ENCODE results near the gene MACROD2. TPM values are rescaled to one million over a fixed set of nuclear protein-coding genes. Genes with fewer than 3 reads are reported as not detected.

Gene MACROD2
- total RNA-seq, 1 donor from 2014 or later = 17.1 TPM

- no peak for DNase-seq (ENCODE audit: low spot score)
Observed at GRCh38 chr20:15033269-15033668, 1038.0 kb downstream of the MACROD2 start.

GRCh38 chr20:15033891-15034290 is 1038.6 kb downstream of the MACROD2 start:
- DNase-seq (ENCODE audit: low spot score) = no peak

GRCh38 chr20:15036948-15037347 is 1041.6 kb downstream of the MACROD2 start:
- DNase-seq (ENCODE audit: low spot score) = no peak

GRCh38 chr20:15039088-15039752 is 1043.9 kb downstream of the MACROD2 start:
- DNase-seq (ENCODE audit: low spot score) = no peak

GRCh38 chr20:15042723-15043122 is 1047.4 kb downstream of the MACROD2 start:
- DNase-seq (ENCODE audit: low spot score) = no peak

- no peak for DNase-seq (ENCODE audit: low spot score)
Observed at GRCh38 chr20:15045246-15045645, 1049.9 kb downstream of the MACROD2 start.

GRCh38 chr20:15047042-15047441 is 1051.7 kb downstream of the MACROD2 start:
- DNase-seq (ENCODE audit: low spot score) = no peak

- DNase-seq (ENCODE audit: low spot score) = no peak
Observed at GRCh38 chr20:15047601-15048000, 1052.3 kb downstream of the MACROD2 start.

GRCh38 chr20:15056246-15056645 is 1060.9 kb downstream of the MACROD2 start:
- no peak for DNase-seq (ENCODE audit: low spot score)

GRCh38 chr20:15058841-15059240 is 1063.5 kb downstream of the MACROD2 start:
- no peak for DNase-seq (ENCODE audit: low spot score)

- DNase-seq (ENCODE audit: low spot score) = no peak
Observed at GRCh38 chr20:15059438-15059837, 1064.1 kb downstream of the MACROD2 start.

GRCh38 chr20:15060265-15061060 is 1065.1 kb downstream of the MACROD2 start:
- no peak for DNase-seq (ENCODE audit: low spot score)

- no peak for DNase-seq (ENCODE audit: low spot score)
Observed at GRCh38 chr20:15061061-15061430, 1065.7 kb downstream of the MACROD2 start.

- DNase-seq (ENCODE audit: low spot score) = no peak
Observed at GRCh38 chr20:15061955-15062354, 1066.6 kb downstream of the MACROD2 start.

GRCh38 chr20:15063081-15063480 is 1067.8 kb downstream of the MACROD2 start:
- no peak for DNase-seq (ENCODE audit: low spot score)

GRCh38 chr20:15064741-15065140 is 1069.4 kb downstream of the MACROD2 start:
- no peak for DNase-seq (ENCODE audit: low spot score)

GRCh38 chr20:15065794-15066193 is 1070.5 kb downstream of the MACROD2 start:
- no peak for DNase-seq (ENCODE audit: low spot score)

- DNase-seq (ENCODE audit: low spot score) = no peak
Observed at GRCh38 chr20:15068486-15068885, 1073.2 kb downstream of the MACROD2 start.

- no peak for DNase-seq (ENCODE audit: low spot score)
Observed at GRCh38 chr20:15069355-15069754, 1074.0 kb downstream of the MACROD2 start.

- DNase-seq (ENCODE audit: low spot score) = no peak
Observed at GRCh38 chr20:15071085-15071808, 1075.9 kb downstream of the MACROD2 start.

GRCh38 chr20:15072316-15072715 is 1077.0 kb downstream of the MACROD2 start:
- no peak for DNase-seq (ENCODE audit: low spot score)

GRCh38 chr20:15075586-15075985 is 1080.3 kb downstream of the MACROD2 start:
- DNase-seq (ENCODE audit: low spot score) = no peak

- no peak for DNase-seq (ENCODE audit: low spot score)
Observed at GRCh38 chr20:15076785-15077184, 1081.5 kb downstream of the MACROD2 start.
